HL-60 (cell line): ENCODE data around the gene WDR5B.
"Not testable (repeated sequence)": the region's sequence is repeated elsewhere in the genome, so short reads cannot be mapped to it uniquely, and the experiment has no call there.

Source experiments
- DNase-seq, 2 experiments: peaks; one replicate each; pipeline ENCODE4 v3.0.0-alpha.2; 2010 to 2020; ENCODE audit warnings: low read depth in 1 of 2, low spot score in 1 of 2
- H3K27ac ChIP-seq: fragments of 250-450 bp; sonication (Bioruptor Pico); replicated peaks from 2 replicates; pipeline ENCODE4 v1.5.1; 2020; ENCODE audit warnings: mild to moderate bottlenecking, moderate library complexity
- H3K27me3 ChIP-seq: fragments of 250-450 bp; sonication (Bioruptor Pico); 2 replicates; pipeline ENCODE4 v1.5.1; 2021; ENCODE audit warnings: mild to moderate bottlenecking, moderate library complexity; ENCODE audit not compliant: insufficient read depth, poor library complexity, severe bottlenecking
- H3K4me3 ChIP-seq: replicated peaks from 2 replicates; pipeline ENCODE4 v1.5.1; 2011; ENCODE audit warnings: mild to moderate bottlenecking, control low read depth, low read length; ENCODE audit not compliant: insufficient read depth
- CTCF ChIP-seq: IDR thresholded peaks from one replicate; pipeline ENCODE4 v1.5.1; 2011; ENCODE audit warnings: low read length, control low read depth, inconsistent platforms; ENCODE audit not compliant: insufficient read depth
- GABPA ChIP-seq: IDR thresholded peaks from 2 replicates; pipeline ENCODE4 v1.6.1; 2012; ENCODE audit warnings: low read depth
- POLR2AphosphoS5 ChIP-seq: IDR thresholded peaks from 2 replicates; pipeline ENCODE4 v1.6.1; 2012; ENCODE audit warnings: low read depth
- REST ChIP-seq: IDR thresholded peaks from 2 replicates; pipeline ENCODE4 v1.6.1; 2012; ENCODE audit warnings: low read depth; ENCODE audit not compliant: insufficient replicate concordance
- SPI1 ChIP-seq: IDR thresholded peaks from 2 replicates; pipeline ENCODE4 v1.6.1; 2012; ENCODE audit warnings: low read depth, mild to moderate bottlenecking, borderline replicate concordance

The WDR5B gene

GRCh38 chr3:122456074-122456473, 40.2 kb upstream of the WDR5B start:
- H3K27me3 ChIP-seq = no peaks in the 10 kb centered on the region
- no peak for TF ChIP-seq SPI1
- no peak for TF ChIP-seq CTCF
- TF ChIP-seq REST = no peak
- DNase-seq = no peak
- H3K4me3 ChIP-seq = no peak overlapping the region
- H3K27ac ChIP-seq = no peak overlapping the region

- Histone ChIP-seq H3K27ac (no peak overlapping the region), H3K27me3 (no peaks in the 10 kb centered on the region), H3K4me3 (no peak overlapping the region)
- no peak for DNase-seq
- no peak for TF ChIP-seq SPI1
- TF ChIP-seq POLR2AphosphoS5 = no peak
- TF ChIP-seq GABPA = no peak
- TF ChIP-seq CTCF = no peak
- TF ChIP-seq REST = no peak
These were observed 35.5 kb upstream of the WDR5B start for GRCh38 chr3:122451371-122451770.

GRCh38 chr3:122448218-122448617, 32.4 kb upstream of the WDR5B start:
- DNase-seq, H3K4me3 ChIP-seq, H3K27me3 ChIP-seq, H3K27ac ChIP-seq: not testable (repeated sequence)

GRCh38 chr3:122444491-122444887, 28.6 kb upstream of the WDR5B start:
- H3K4me3 ChIP-seq, H3K27me3 ChIP-seq, DNase-seq, H3K27ac ChIP-seq: not testable (repeated sequence)

- H3K4me3 ChIP-seq, H3K27ac ChIP-seq, DNase-seq, H3K27me3 ChIP-seq: not testable (repeated sequence)
These were observed 28.1 kb upstream of the WDR5B start for GRCh38 chr3:122443762-122444490.
